RWPE1 (cell line): ENCODE data around the gene LSM14A.
A peak's percentile ranks its signal among the peaks of the same experiment; 100 is the strongest.
"Not testable (repeated sequence)": the region's sequence is repeated elsewhere in the genome, so short reads cannot be mapped to it uniquely, and the experiment has no call there.

ENCODE experiments used
- CTCF ChIA-PET: fragments of 350-600 bp; sonication (Branson Sonifier 250); formaldehyde crosslinking; extraction: SDS; loops from one replicate; lab custom pipeline; 2021; lab: Yijun Ruan, JAX
- POLR2A ChIA-PET: fragments of 400-600 bp; formaldehyde crosslinking; extraction: SDS; loops from one replicate; lab custom pipeline; 2020; ENCODE audit warnings: antibody characterized with exemption; ENCODE audit not compliant: low non-redundant PET; lab: Yijun Ruan, JAX
- DNase-seq: peaks from one replicate; pipeline ENCODE4 v3.0.0; 2012; ENCODE audit warnings: low spot score
- H3K27ac ChIP-seq: fragments of 450-650 bp; 2 replicates; pipeline ENCODE4 v1.5.1; 2017
- TF ChIP-seq, protein P1 (sequence below): fragments of 450-650 bp; conservative IDR thresholded peaks from 2 replicates; pipeline ENCODE4 v1.5.1; 2017; ENCODE audit warnings: low read depth, mild to moderate bottlenecking

LSM14A gene

DNA sequence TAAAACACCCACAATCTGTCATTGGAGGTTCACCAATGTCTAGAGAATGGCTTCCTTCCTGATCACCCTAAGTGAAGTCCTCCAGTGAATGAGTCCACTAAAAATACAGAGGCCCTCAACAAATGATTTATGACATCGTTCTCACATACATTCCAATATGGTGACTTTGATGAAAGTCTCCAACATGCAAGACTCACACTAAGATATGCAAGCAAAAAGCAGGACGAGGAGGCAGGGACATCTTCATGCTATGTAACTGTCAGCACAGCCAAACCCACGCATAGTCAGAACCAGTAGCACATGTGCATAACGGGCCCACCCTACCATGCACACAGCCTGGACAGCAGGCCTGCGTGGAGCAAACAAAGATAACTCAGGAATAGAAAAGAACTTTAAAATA, 16.6 kb upstream of the LSM14A start:
- TF ChIP-seq, protein P1, sequence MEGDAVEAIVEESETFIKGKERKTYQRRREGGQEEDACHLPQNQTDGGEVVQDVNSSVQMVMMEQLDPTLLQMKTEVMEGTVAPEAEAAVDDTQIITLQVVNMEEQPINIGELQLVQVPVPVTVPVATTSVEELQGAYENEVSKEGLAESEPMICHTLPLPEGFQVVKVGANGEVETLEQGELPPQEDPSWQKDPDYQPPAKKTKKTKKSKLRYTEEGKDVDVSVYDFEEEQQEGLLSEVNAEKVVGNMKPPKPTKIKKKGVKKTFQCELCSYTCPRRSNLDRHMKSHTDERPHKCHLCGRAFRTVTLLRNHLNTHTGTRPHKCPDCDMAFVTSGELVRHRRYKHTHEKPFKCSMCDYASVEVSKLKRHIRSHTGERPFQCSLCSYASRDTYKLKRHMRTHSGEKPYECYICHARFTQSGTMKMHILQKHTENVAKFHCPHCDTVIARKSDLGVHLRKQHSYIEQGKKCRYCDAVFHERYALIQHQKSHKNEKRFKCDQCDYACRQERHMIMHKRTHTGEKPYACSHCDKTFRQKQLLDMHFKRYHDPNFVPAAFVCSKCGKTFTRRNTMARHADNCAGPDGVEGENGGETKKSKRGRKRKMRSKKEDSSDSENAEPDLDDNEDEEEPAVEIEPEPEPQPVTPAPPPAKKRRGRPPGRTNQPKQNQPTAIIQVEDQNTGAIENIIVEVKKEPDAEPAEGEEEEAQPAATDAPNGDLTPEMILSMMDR = no peak
- no peak overlapping the region for H3K27ac ChIP-seq
- ChIA-PET CTCF (no interaction called here), POLR2A (no interaction called here)
- no peak for DNase-seq

DNA sequence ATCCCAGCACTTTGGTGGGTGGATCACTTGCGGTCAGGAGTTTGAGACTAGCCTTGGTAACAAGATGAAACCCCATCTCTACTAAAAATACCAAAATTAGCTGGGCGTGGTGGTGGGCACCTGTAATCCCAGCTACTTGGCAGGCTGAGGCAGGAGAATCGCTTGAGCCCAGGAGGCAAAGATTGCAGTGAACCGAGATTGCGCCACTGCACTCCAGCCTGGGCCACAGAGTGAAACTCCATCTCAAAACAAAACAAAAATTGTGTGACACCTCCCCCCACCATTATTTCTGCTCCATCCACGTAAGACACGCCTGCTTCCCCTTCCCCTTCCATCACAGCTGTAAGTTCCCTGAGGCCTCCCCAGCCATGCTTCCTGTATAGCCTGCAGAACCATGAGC, 13.3 kb upstream of the LSM14A start:
- CTCF ChIA-PET, DNase-seq, H3K27ac ChIP-seq, POLR2A ChIA-PET: not testable (repeated sequence)

DNA sequence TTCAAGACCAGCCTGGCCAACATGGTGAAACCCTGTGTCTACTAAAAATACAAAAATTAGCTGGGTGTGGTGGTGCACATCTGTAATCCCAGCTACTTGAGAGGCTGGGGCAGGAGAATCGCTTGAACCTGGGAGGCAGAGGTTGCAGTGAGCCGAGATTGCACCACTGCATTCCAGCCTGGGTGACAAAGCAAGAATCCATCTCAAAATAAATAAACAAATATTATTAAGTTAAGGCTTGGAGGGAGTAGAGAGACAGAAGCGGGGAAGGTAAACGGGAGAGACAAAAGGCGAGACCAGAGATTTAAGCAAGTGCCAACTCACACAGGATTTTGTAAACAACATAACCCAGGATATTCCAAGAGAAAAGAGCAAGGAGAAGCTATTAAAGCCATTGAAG, 12.8 kb upstream of the LSM14A start:
- ChIA-PET POLR2A (interaction anchor here (0.5 kb wide), 1 partner anchor 9 kb away, joined by 5 read pairs; no protein-coding TSS in a partner anchor), CTCF (interaction anchor here (0.6 kb wide), 1 partner anchor 70 kb away, joined by 3 read pairs; no protein-coding TSS in a partner anchor)
- not testable (repeated sequence) for DNase-seq, H3K27ac ChIP-seq

GRCh38 chr19:34161902-34162301, 10.4 kb upstream of the LSM14A start:
- POLR2A ChIA-PET, DNase-seq, H3K27ac ChIP-seq, CTCF ChIA-PET: not testable (repeated sequence)

DNA sequence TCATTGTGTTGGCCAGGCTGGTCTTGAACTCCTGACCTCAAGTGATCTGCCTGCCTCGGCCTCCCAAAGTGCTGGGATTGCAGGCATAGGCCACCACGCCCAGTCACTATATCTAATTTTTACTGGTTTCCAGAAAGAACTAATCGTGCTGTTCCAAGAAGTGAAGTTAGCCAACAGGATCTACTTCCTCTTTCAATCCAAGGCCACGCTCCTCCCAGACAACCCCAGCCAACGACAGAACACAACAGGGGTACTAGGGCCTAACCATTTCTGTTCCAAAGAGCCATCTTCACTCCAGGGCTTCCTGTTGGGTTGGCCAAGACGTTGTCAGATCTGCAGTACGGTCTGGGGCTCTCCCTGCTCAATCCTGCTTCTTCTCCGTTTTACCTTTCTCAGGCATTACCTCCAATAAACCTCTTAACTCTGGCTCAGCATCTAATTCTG, 7.0 kb upstream of the LSM14A start:
- ChIA-PET POLR2A (no interaction called here), CTCF (no interaction called here)
- no peak for DNase-seq
- TF ChIP-seq, protein P1 = no peak
- no peak overlapping the region for H3K27ac ChIP-seq

- POLR2A ChIA-PET, DNase-seq, H3K27ac ChIP-seq: not testable (repeated sequence)
- CTCF ChIA-PET = interaction anchor here (0.6 kb wide), 1 partner anchor 345 kb away, joined by 3 read pairs; no protein-coding TSS in a partner anchor
These were observed 2.7 kb upstream of the LSM14A start for GRCh38 chr19:34169475-34170199.

DNA sequence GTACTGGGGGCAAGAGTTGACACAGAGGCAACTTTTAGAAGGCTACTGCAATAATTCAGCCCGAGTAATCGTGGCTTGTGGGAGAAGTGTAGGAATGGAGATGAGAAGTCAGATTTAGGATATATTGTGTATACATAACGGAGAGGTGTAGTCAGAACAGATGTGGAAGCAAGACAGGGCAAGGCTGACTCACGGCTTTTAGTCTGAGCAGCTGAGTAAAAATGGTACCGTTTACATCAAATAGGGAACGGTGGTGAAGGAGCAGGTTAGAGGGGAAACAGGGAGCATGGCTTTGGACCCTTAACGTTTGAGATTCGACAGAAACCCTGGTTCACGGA, 796 bp upstream of the LSM14A start:
- TF ChIP-seq, protein P1 = no peak
- POLR2A ChIA-PET = no interaction called here
- CTCF ChIA-PET = no interaction called here
- DNase-seq = peak; percentile 64
- peak overlapping the region; percentile 97 for H3K27ac ChIP-seq

GRCh38 chr19:34172661-34173192, 423 bp downstream of the LSM14A start:
- POLR2A ChIA-PET = no interaction called here

More at GRCh38 chr19:34172661-34173192, 423 bp downstream of the LSM14A start:
- CTCF ChIA-PET = no interaction called here
- DNase-seq = peak; percentile 25
- TF ChIP-seq, protein P1 = no peak
- H3K27ac ChIP-seq = peak overlapping the region; percentile 97
